ENCODE results near the gene PARG.
"Not testable (repeated sequence)": the region's sequence is repeated elsewhere in the genome, so short reads cannot be mapped to it uniquely, and the experiment has no call there.

DNA sequence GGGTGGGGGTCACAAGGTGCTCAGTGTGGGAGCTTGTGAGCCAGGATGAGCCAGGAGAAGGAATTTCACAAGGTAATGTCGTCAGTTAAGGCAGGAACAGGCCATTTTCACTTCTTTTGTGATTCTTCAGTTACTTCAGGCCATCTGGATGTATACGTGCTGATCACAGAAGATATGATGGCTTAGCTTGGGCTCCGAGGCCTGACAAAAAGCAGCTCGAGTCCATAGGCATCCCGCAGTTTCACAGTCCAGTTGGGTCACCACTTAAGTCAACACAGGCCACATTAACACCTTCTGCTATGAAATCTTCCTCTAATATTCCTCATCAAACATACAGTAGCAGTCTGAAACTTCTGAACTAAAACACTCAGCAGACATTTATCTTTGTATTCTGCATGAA lies 168.9 kb downstream of the PARG start:
- TF ChIP-seq, protein P1, sequence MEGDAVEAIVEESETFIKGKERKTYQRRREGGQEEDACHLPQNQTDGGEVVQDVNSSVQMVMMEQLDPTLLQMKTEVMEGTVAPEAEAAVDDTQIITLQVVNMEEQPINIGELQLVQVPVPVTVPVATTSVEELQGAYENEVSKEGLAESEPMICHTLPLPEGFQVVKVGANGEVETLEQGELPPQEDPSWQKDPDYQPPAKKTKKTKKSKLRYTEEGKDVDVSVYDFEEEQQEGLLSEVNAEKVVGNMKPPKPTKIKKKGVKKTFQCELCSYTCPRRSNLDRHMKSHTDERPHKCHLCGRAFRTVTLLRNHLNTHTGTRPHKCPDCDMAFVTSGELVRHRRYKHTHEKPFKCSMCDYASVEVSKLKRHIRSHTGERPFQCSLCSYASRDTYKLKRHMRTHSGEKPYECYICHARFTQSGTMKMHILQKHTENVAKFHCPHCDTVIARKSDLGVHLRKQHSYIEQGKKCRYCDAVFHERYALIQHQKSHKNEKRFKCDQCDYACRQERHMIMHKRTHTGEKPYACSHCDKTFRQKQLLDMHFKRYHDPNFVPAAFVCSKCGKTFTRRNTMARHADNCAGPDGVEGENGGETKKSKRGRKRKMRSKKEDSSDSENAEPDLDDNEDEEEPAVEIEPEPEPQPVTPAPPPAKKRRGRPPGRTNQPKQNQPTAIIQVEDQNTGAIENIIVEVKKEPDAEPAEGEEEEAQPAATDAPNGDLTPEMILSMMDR (IDR thresholded peaks at IDR 0.05; ENCODE audit: insufficient read depth, low read length, poor library complexity, severe bottlenecking), result not testable (repeated sequence)
- TF ChIP-seq EZH2phosphoT487 (conservative IDR thresholded peaks at IDR 0.05; ENCODE audit: low read length), result not testable (repeated sequence)
